GM12865 (cell line): ENCODE results near the gene COPS7A.
"Not testable (repeated sequence)": the region's sequence is repeated elsewhere in the genome, so short reads cannot be mapped to it uniquely, and the experiment has no call there.

Experiments
- DNase-seq: peaks from one replicate; pipeline ENCODE4 v3.0.0; 2010; ENCODE audit warnings: low read depth
- H3K4me3 ChIP-seq: 2 replicates; pipeline ENCODE4 v1.5.1; 2011; ENCODE audit warnings: mild to moderate bottlenecking, low read depth, low read length, control low read depth
- TF ChIP-seq, protein P1 (sequence below): IDR thresholded peaks from 2 replicates; pipeline ENCODE4 v1.5.1; 2011; ENCODE audit warnings: low read length, control low read depth, low read depth, inconsistent platforms; ENCODE audit not compliant: insufficient read depth; ENCODE audit errors: missing control alignments

Gene COPS7A

DNA sequence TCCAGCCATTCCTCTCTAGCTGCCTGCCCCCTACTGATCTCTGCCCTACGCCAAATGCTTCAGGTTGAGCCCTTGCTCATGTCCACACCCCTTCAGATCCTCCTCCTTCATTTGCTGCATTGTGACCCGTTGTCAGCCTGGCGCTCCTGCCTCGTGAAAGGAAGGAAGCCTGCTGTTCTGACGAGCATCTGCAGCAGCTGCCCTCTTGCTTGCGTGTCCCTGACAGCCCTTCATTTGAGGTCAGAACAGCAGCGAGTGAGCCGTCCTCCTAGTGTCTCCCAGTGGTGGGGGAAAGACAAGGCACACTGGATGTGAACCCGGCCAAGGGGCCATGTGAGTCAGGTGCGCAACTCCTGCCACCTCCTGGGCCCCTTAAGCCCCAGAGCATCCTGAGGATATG is 20.2 kb upstream of the COPS7A start:
- DNase-seq, result peak; percentile 31
- no peak overlapping the region for H3K4me3 ChIP-seq

DNA sequence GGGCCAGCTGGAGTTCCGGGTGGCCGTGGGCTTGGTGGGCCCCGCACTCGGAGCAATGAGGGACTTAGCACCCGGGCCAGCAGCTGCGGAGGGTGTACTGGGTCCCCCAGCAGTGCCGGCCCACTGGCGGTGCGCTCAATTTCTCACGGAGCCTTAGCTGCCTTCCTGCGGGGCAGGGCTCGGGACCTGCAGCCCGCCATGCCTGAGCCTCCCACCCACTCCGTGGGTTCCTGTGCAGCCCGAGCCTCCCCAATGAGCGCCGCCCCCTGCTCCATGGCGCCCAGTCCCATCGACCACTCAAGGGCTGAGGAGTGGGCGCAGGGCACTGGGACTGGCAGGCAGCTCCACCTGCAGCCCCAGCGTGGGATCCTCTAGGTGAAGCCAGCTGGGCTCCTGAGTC is 15.5 kb upstream of the COPS7A start:
- not testable (repeated sequence) for H3K4me3 ChIP-seq, DNase-seq

More for the DNA sequence above, 20.2 kb upstream of the COPS7A start:
- TF ChIP-seq, protein P1, sequence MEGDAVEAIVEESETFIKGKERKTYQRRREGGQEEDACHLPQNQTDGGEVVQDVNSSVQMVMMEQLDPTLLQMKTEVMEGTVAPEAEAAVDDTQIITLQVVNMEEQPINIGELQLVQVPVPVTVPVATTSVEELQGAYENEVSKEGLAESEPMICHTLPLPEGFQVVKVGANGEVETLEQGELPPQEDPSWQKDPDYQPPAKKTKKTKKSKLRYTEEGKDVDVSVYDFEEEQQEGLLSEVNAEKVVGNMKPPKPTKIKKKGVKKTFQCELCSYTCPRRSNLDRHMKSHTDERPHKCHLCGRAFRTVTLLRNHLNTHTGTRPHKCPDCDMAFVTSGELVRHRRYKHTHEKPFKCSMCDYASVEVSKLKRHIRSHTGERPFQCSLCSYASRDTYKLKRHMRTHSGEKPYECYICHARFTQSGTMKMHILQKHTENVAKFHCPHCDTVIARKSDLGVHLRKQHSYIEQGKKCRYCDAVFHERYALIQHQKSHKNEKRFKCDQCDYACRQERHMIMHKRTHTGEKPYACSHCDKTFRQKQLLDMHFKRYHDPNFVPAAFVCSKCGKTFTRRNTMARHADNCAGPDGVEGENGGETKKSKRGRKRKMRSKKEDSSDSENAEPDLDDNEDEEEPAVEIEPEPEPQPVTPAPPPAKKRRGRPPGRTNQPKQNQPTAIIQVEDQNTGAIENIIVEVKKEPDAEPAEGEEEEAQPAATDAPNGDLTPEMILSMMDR, result no peak

DNA sequence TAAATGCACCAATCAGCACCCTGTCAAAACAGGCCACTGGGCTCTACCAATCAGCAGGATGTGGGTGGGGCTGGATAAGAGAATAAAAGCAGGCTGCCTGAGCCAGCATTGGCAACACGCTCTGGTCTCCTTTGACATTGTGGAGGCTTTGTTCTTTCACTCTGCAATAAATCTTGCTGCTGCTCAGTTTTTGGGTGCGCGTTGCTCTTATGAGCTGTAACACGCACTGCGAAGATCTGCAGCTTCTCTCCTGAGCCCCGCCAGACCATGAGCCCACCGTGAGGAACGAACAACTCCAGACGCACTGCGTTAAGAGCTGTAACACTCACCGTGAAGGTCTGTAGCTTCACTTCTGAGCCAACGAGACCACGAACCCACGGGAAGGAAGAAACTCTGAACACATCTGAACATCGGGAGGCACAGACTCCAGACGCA is 14.9 kb upstream of the COPS7A start:
- DNase-seq, result no peak
- TF ChIP-seq, protein P1, result no peak
- H3K4me3 ChIP-seq, result no peak overlapping the region

DNA sequence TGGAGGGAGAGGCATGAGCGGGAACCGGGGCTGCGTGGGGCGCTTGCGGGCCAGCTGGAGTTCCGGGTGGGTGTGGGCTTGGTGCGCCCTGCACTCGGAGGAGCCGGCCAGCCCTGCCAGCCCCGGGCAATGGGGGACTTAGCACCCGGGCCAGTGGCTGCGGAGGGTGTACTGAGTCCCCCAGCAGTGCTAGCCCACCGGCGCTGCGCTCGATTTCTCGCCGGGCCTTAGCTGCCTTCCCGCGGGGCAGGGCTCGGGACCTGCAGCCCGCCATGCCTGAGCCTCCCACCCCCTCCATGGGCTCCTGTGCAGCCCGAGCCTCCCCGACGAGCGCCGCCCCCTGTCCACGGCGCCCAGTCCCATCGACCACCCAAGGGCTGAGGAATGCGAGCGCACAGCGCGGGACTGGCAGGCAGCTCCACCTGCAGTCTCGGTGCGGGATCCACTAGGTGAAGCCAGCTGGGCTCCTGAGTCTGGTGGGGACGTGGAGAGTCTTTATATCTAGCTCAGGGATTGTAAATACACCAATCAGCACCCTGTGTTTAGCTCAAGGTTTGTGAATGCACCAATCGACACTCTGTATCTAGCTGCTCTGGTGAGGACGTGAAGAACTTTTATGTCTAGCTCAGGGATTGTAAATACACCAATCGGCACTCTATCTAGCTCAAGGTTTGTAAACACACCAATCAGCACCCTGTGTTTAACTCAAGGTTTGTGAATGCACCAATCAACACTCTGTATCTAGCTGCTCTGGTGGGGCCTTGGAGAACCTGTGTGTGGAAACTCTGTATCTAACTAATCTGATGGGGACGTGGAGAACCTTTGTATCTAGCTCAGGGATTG is 7.6 kb upstream of the COPS7A start:
- DNase-seq, H3K4me3 ChIP-seq: not testable (repeated sequence)

DNA sequence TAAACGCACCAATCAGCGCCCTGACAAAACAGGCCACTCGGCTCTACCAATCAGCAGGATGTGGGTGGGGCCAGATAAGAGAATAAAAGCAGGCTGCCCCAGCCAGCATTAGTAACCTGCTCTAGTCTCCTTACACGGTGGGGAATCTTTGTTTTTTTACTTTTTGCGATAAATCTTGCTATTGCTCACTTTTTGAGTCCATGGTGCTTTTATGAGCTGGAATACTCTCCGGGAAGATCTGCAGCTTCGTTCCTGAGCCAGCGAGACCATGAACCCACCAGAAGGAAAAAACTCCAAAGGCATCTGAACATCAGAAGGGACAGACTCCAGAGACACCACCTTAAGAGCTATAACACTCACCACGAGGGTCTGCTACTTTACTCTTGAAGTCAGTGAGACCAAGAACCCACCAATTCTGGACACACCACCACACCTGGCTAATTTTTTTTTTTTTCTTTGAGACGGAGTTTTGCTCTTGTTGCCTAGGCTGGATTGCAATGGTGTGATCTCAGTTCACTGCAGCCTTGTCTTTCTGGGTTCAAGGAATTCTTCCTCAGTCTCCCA is 6.9 kb upstream of the COPS7A start:
- H3K4me3 ChIP-seq, result no peak overlapping the region
- TF ChIP-seq, protein P1, result no peak
- DNase-seq, result no peak

DNA sequence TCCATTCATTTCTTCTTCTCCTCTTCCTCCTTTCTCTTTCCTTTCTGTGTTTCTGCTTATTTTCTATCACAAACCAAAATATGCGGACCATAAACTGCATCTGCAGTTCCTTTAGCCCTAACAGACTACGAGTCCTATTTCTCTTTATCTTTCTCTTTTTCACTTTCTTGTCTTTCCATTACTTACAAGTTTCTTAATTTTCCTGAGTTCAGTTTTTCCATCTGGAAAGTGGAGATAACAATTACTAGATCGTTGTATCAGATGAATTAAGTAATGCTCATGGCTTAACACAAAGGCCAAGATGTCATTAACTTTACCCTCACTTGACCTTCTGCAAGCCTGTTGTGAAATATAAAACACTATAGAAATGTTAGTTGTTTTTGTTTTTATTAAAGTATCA is 983 bp upstream of the COPS7A start:
- TF ChIP-seq, protein P1, result no peak
- H3K4me3 ChIP-seq, result peak overlapping the region; percentile 70; the same call in 1 of the 2 replicates
- no peak for DNase-seq

DNA sequence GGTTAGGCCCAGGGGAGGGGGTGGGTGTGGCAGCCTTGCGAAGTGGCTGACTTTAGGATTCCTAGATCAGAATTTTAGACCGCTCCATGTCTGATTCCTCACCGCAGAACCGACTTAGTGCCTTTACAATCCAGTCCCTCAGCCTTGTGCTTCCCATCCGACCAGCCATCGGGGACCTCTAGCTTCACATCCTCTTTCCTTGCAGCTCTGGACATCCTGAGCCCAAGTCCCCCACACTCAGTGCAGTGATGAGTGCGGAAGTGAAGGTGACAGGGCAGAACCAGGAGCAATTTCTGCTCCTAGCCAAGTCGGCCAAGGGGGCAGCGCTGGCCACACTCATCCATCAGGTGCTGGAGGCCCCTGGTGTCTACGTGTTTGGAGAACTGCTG is 557 bp downstream of the COPS7A start:
- TF ChIP-seq, protein P1, result no peak

DNA sequence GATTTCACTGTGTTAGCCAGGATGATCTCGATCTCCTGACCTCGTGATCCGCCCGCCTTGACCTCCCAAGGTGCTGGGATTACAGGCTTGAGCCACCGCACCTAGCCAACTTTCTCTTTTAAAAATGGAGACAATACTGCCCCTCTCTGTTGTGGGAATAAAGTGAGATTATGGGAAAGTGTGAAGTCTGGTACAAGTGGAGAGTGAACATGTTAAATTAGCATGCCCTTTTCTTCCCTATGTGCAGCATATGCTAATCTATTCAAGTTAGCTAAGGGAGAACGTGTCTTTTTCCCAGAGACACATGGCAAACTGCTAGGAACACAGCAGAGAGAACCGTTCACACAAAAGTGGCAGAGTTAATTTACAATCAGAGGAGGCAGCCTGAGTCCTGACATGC is 1.5 kb downstream of the COPS7A start:
- no peak for DNase-seq
- H3K4me3 ChIP-seq, result no peak overlapping the region
- TF ChIP-seq, protein P1, result no peak

More for the DNA sequence above, 557 bp downstream of the COPS7A start:
- peak; percentile 69 for DNase-seq
- peak overlapping the region; percentile 70 for H3K4me3 ChIP-seq
